IPS DF 6.9 (cell line): ENCODE results near the gene OTOP3.
"Not testable (repeated sequence)": the region's sequence is repeated elsewhere in the genome, so short reads cannot be mapped to it uniquely, and the experiment has no call there.

Experiments
- DNase-seq: peaks from one replicate; pipeline ENCODE4 v3.0.0-alpha.2; 2013; ENCODE audit warnings: low read depth, low spot score
- H3K27ac ChIP-seq: one replicate; pipeline ENCODE4 v1.5.1; 2013; ENCODE audit warnings: low read length, control low read depth
- H3K27me3 ChIP-seq: 2 replicates; pipeline ENCODE4 v1.6.1; 2013; ENCODE audit warnings: mild to moderate bottlenecking, low read length; ENCODE audit not compliant: control insufficient read depth, insufficient read depth
- H3K36me3 ChIP-seq: 2 replicates; pipeline ENCODE4 v1.6.1; 2013; ENCODE audit warnings: low read length; ENCODE audit not compliant: control insufficient read depth, insufficient read depth
- H3K4me1 ChIP-seq: 2 replicates; pipeline ENCODE4 v1.6.1; 2013; ENCODE audit warnings: low read length; ENCODE audit not compliant: control insufficient read depth, insufficient read depth
- H3K4me3 ChIP-seq: 2 replicates; pipeline ENCODE4 v1.5.1; 2013; ENCODE audit warnings: mild to moderate bottlenecking, low read length
- H3K9me3 ChIP-seq: 2 replicates; pipeline ENCODE4 v1.6.1; 2013; ENCODE audit warnings: low read length, inconsistent platforms; ENCODE audit not compliant: control insufficient read depth, insufficient read depth
- WGBS: extraction: QIAGEN DNeasy Blood & Tissue Kit; methylation state at CpG from one replicate; pipeline ENCODE4 v1.1.7; 2013; ENCODE audit warnings: mixed read lengths, missing lambda C conversion rate; ENCODE audit not compliant: insufficient read length, insufficient coverage; 5-methylcytosine and 5-hydroxymethylcytosine counted together

Gene OTOP3

GRCh38 chr17:74972107-74972972 is 36.6 kb downstream of the OTOP3 start, which contains the start of gene HID1:
HID1 (minus strand) TSS chr17:74972759; CDS start chr17:74972656, 103 bp downstream.
- Histone ChIP-seq H3K27ac (no peak within 1 kb of the TSS), H3K9me3 (no peaks in the 10 kb centered on the region), H3K36me3 (no peaks in the 10 kb centered on the region), H3K4me1 (peaks cover 7% of the 10 kb centered on the region; the same call in 1 of the 2 replicates), H3K4me3 (peak within 1 kb of the TSS; percentile 61; the same call in 1 of the 2 replicates), H3K27me3 (peaks cover 17% of the 10 kb centered on the region)
- no peak for DNase-seq
- no CpG with 5 or more reads among the region's 95 CpGs for WGBS

GRCh38 chr17:74972973-74973328 is 37.3 kb downstream of the OTOP3 start:
- WGBS: no CpG with 5 or more reads among the region's 17 CpGs
- Histone ChIP-seq H3K27ac (no peak overlapping the region), H3K4me3 (peak overlapping the region; percentile 46; the same call in 1 of the 2 replicates)

GRCh38 chr17:74975943-74976342 is 40.2 kb downstream of the OTOP3 start:
- H3K27ac ChIP-seq: no peak overlapping the region
- peaks cover 17% of the 10 kb centered on the region for H3K27me3 ChIP-seq
- no peaks in the 10 kb centered on the region for H3K36me3 ChIP-seq
- H3K4me3 ChIP-seq: no peak overlapping the region
- 0 out of 2 replicates have a peak, but pooled peaks cover 2% of the 10 kb centered on the region for H3K4me1 ChIP-seq
- H3K9me3 ChIP-seq: no peaks in the 10 kb centered on the region
- WGBS: no CpG with 5 or more reads among the region's 4 CpGs
- no peak for DNase-seq

More at GRCh38 chr17:74972973-74973328, 37.3 kb downstream of the OTOP3 start:
- H3K4me1 ChIP-seq: peaks cover 7% of the 10 kb centered on the region; the same call in 1 of the 2 replicates
- peaks cover 17% of the 10 kb centered on the region for H3K27me3 ChIP-seq
- DNase-seq: no peak
- no peaks in the 10 kb centered on the region for H3K36me3 ChIP-seq
- no peaks in the 10 kb centered on the region for H3K9me3 ChIP-seq

GRCh38 chr17:74977802-74978201 is 42.1 kb downstream of the OTOP3 start:
- no peak for DNase-seq
- no CpG with 5 or more reads among the region's 3 CpGs for WGBS
- Histone ChIP-seq H3K27me3 (peaks cover 10% of the 10 kb centered on the region), H3K4me1 (no peaks in the 10 kb centered on the region), H3K27ac (no peak overlapping the region), H3K4me3 (no peak overlapping the region), H3K36me3 (no peaks in the 10 kb centered on the region), H3K9me3 (no peaks in the 10 kb centered on the region)

GRCh38 chr17:74978240-74978639 is 42.5 kb downstream of the OTOP3 start:
- WGBS: no CpG with 5 or more reads among the region's 3 CpGs
- Histone ChIP-seq H3K27ac (no peak overlapping the region), H3K9me3 (no peaks in the 10 kb centered on the region), H3K4me3 (no peak overlapping the region), H3K4me1 (no peaks in the 10 kb centered on the region), H3K27me3 (peaks cover 6% of the 10 kb centered on the region), H3K36me3 (no peaks in the 10 kb centered on the region)
- DNase-seq: no peak

GRCh38 chr17:74979408-74980146 is 43.9 kb downstream of the OTOP3 start:
- Histone ChIP-seq H3K27ac (no peak overlapping the region), H3K9me3 (no peaks in the 10 kb centered on the region), H3K4me3 (no peak overlapping the region), H3K27me3 (peaks cover under 1% of the 10 kb centered on the region; the same call in 1 of the 2 replicates), H3K36me3 (no peaks in the 10 kb centered on the region), H3K4me1 (no peaks in the 10 kb centered on the region)
- DNase-seq: no peak
- 100% methylated on average over 1 of the region's 17 CpGs for WGBS

- H3K36me3 ChIP-seq: no peaks in the 10 kb centered on the region
- H3K4me3 ChIP-seq: peak overlapping the region; percentile 70; the same call in 1 of the 2 replicates
- WGBS: no CpG with 5 or more reads among the region's 16 CpGs
- no peaks in the 10 kb centered on the region for H3K27me3 ChIP-seq
- no peaks in the 10 kb centered on the region for H3K4me1 ChIP-seq
- no peak overlapping the region for H3K27ac ChIP-seq
- H3K9me3 ChIP-seq: no peaks in the 10 kb centered on the region
- DNase-seq: no peak
Measured at GRCh38 chr17:74981318-74981978, 45.8 kb downstream of the OTOP3 start.

GRCh38 chr17:74981979-74982662 is 46.4 kb downstream of the OTOP3 start:
- no peaks in the 10 kb centered on the region for H3K9me3 ChIP-seq
- no CpG with 5 or more reads among the region's 61 CpGs for WGBS
- H3K27me3 ChIP-seq: no peaks in the 10 kb centered on the region
- no peak for DNase-seq
- H3K4me3 ChIP-seq: peak overlapping the region; percentile 70; the same call in 1 of the 2 replicates
- no peaks in the 10 kb centered on the region for H3K4me1 ChIP-seq
- H3K36me3 ChIP-seq: no peaks in the 10 kb centered on the region
- no peak overlapping the region for H3K27ac ChIP-seq

- H3K9me3 ChIP-seq, H3K36me3 ChIP-seq, DNase-seq, H3K4me1 ChIP-seq, H3K27me3 ChIP-seq, H3K27ac ChIP-seq: not testable (repeated sequence)
- peak overlapping the region; percentile 70; the same call in 1 of the 2 replicates for H3K4me3 ChIP-seq
- WGBS: no CpG with 5 or more reads among the region's 14 CpGs
Measured at GRCh38 chr17:74982663-74983313, 47.1 kb downstream of the OTOP3 start.
